ENCODE measurements around the gene ANKRD30A.
"Not testable (repeated sequence)": the region's sequence is repeated elsewhere in the genome, so short reads cannot be mapped to it uniquely, and the experiment has no call there.

The ANKRD30A gene

DNA sequence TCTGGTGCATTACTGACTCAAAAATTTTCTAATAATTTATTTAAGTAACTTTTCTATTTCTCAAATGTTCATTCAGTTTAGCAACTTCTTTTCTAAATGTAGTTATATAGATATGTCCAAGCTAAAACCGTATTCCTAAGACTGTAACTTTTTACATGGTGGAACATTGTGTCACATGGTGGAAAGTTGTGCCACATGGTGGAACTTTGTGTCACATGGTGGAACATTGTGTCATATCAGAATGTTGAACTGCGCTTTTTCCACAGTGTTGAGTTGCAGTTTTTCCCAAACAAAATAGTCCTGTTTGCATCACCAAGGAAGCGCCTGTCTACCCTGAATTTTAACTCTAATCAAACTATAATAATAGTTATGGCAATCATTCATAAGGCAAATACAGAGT is 109.3 kb downstream of the ANKRD30A start:
- no peak for DNase-seq (ENCODE audit: extremely low read depth, low read depth)
- TF ChIP-seq, protein P1, sequence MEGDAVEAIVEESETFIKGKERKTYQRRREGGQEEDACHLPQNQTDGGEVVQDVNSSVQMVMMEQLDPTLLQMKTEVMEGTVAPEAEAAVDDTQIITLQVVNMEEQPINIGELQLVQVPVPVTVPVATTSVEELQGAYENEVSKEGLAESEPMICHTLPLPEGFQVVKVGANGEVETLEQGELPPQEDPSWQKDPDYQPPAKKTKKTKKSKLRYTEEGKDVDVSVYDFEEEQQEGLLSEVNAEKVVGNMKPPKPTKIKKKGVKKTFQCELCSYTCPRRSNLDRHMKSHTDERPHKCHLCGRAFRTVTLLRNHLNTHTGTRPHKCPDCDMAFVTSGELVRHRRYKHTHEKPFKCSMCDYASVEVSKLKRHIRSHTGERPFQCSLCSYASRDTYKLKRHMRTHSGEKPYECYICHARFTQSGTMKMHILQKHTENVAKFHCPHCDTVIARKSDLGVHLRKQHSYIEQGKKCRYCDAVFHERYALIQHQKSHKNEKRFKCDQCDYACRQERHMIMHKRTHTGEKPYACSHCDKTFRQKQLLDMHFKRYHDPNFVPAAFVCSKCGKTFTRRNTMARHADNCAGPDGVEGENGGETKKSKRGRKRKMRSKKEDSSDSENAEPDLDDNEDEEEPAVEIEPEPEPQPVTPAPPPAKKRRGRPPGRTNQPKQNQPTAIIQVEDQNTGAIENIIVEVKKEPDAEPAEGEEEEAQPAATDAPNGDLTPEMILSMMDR (IDR thresholded peaks at IDR 0.05; ENCODE audit: low read depth, low read length) = no peak

DNA sequence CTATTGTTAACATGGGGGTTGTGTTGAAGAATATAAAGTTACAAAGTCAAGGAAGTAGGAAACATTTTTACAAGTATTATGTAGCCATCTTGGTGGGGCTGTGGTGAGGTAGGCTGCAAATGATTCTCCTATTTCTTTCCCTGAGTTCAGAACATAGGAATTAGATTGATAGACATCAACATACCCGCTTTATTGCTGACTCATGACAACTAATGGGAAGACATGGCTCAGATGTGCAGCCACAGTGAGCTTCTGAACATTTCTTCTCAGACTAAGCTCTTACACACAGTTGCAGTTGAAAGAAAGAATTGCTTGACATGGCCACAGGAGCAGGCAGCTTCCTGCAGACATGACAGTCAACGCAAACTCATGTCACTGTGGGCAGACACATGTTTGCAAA is 110.7 kb downstream of the ANKRD30A start:
- DNase-seq (ENCODE audit: extremely low read depth, low read depth) = no peak
- TF ChIP-seq, protein P1 (IDR thresholded peaks at IDR 0.05; ENCODE audit: low read depth, low read length) = no peak

DNA sequence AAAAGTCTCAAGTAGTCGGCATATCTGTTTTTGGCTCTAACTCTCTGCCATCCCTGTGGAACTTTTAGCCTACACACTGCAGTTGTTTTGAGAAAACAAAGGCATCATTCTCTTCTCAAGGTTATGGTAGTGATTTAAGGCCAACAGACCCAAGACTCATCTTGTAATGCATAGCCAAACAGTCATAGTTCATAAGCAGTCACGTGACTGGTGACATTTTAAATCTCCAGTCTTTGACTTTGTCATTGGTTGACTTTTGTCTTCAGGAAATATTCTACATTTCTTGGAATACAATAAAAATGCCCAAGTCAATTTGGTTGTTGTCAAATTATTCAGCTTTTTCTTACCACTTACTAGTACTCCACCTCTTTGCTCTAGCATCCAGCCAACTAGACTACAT is 114.8 kb downstream of the ANKRD30A start:
- DNase-seq (ENCODE audit: extremely low read depth, low read depth) = no peak
- TF ChIP-seq, protein P1 (IDR thresholded peaks at IDR 0.05; ENCODE audit: low read depth, low read length) = no peak

DNA sequence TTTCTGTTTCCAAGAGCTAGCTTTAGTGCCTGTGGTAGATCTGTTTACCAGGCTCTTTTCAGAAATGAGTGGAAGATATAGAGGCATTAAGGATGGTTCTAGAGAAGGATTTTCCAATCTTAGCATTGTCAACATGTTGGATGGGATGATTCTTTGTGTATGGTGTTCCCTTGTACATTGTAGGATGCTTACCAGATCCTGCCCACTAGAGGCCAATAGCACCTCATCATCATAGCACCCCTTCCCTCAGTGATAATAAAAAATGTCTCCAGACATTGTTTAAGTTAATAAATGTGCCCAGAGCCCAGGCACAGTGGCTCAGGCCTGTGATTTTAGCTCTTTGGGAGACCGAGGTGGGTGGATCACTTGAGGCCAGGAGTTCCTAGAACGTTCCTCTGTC is 121.2 kb downstream of the ANKRD30A start:
- DNase-seq (ENCODE audit: extremely low read depth, low read depth) = no peak
- TF ChIP-seq, protein P1 (IDR thresholded peaks at IDR 0.05; ENCODE audit: low read depth, low read length) = no peak

DNA sequence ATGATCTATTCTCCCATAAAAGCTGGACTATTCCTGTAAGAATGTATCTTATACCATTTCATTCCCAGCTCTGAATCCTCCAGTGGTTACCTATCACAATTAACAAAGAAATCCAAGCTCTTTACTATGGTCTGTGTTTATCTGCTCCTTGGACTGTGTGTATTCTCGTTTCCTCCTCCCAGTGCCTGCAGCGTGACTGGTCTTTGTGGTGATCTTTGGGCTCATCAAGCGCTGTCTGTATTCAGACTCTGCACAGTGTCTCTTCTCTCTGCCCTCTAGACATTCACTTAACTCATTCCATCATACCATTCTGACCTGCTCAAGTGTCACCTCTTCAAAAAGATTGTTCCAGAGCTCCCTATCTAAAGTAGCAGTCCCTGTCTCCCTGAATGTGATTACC is 130.4 kb downstream of the ANKRD30A start:
- not testable (repeated sequence) for DNase-seq (ENCODE audit: extremely low read depth, low read depth)

DNA sequence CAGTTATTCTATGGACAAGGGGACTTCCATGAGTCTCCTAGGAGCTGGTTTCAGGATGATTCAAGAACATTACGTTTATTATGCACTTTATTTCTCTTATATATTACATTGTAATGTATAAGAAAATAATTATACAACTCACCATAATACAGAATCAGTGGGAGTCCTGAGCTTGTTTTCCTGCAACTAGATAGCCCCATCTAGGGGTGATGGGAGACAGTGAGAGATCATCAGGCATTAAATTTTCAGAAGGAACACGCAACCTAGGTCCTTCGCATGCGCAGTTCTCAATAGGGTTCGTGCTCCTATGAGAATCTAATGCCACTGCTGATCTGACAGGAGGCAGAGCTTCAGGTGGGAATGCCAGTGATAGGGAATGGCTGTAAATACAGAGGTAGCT is 137.9 kb downstream of the ANKRD30A start:
- TF ChIP-seq, protein P1 (IDR thresholded peaks at IDR 0.05; ENCODE audit: low read depth, low read length) = no peak
- no peak for DNase-seq (ENCODE audit: extremely low read depth, low read depth)

DNA sequence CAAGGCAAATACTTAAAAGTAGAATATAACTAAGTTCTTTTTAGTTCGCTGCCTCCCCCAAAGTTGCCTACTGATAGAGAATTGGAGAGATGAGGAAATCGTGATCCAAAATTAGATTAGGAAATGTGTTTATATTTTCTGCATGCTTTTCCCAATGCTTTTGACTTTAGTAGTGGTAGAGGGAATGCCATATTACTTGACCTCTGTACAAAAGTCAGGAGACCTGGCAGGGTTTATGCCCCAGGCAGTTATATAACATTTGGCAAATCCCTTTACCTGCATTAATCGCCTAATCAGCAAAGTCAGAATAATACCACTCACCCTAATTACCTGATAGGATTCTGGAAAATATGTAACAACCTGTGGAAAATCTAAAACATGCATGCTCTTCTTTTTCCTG is 142.9 kb downstream of the ANKRD30A start:
- no peak for DNase-seq (ENCODE audit: extremely low read depth, low read depth)
- TF ChIP-seq, protein P1 (IDR thresholded peaks at IDR 0.05; ENCODE audit: low read depth, low read length) = no peak

DNA sequence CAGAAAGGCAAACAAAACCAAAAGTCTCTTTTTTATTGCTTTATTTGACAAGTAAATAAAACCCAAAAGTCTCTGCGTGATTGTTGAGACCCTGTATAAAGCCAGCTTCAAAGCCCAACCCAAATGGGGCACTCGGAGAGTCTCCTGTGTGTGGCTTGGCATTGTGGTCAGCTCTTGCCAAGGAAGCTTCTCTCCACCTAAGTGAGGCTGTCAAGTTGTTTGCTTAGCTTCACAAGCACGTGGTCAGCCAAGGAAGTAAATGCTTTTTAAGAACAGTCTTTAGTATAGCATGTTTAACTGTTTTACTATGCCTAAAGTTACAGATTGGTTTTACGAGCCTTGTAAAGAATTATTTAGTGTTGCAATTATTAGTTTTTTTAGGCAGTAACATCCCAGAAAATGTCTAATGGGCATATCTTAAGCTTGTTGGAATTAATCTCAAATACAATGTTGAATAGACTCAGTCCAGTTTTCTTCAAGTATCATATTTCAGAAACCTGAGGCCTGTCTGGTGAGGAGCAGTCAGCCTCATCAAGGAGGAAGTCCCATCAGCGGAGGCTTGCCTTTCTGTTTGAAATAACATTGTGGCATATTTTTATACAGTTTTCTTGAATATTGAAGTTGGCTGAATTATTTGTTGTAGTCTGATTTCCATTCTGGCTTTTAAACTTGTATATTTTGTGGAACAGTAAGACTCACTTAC is 144.3 kb downstream of the ANKRD30A start:
- no peak for DNase-seq (ENCODE audit: extremely low read depth, low read depth)
- TF ChIP-seq, protein P1 (IDR thresholded peaks at IDR 0.05; ENCODE audit: low read depth, low read length) = no peak

Measured in AG09319 (cell line).